ENCODE results near the gene MIPOL1. TPM values are rescaled to one million over a fixed set of nuclear protein-coding genes. Genes with fewer than 3 reads are reported as not detected.
A peak's percentile ranks its signal among the peaks of the same experiment; 100 is the strongest.

The MIPOL1 gene
- total and polyA plus RNA-seq, 2 donors (not counting 3 experiments of a cell fraction or from before 2014, with no cell fraction given): 3.4 to 33.5 TPM

- dilution Hi-C loops (cut with MboI; ENCODE audit: extremely low pct_ligation_motif_present, low sequenced_read_pairs): no loop called here
- Histone ChIP-seq H3K27ac (ENCODE audit: insufficient read depth, low read depth, low read length) (no peak overlapping the region), H3K36me3 (ENCODE audit: control insufficient read depth in 2 of 2, extremely low read depth in 1 of 2, insufficient read depth in 2 of 2, low read length in 2 of 2) (no peaks in the 10 kb centered on the region), H3K9ac (replicated peaks; ENCODE audit: extremely low read depth, insufficient read depth, low read length) (no peak overlapping the region), H3K4me3 (replicated peaks in 1 of 3; ENCODE audit: insufficient read depth in 1 of 3, low read depth in 1 of 3, low read length in 3 of 3) (no peak overlapping the region), H3K79me2 (ENCODE audit: control insufficient read depth, insufficient read depth, low read length) (no peaks in the 10 kb centered on the region), H4K20me1 (replicated peaks; ENCODE audit: control insufficient read depth, extremely low read depth, insufficient read depth, low read length) (peaks cover 6% of the 10 kb centered on the region), H3K4me2 (ENCODE audit: insufficient read depth, low read length) (no peak overlapping the region), H3K4me1 (ENCODE audit: control insufficient read depth, extremely low read depth, insufficient read depth, low read length) (peaks cover 14% of the 10 kb centered on the region), H3K27me3 (ENCODE audit: control insufficient read depth in 2 of 2, insufficient read depth in 2 of 2, low read length in 2 of 2) (peaks cover 75 to 97% of the 10 kb centered on the region in 2 experiments), H3K9me3 (replicated peaks; ENCODE audit: control insufficient read depth, insufficient read depth, low read length) (no peaks in the 10 kb centered on the region), H2AFZ (ENCODE audit: low read depth, low read length) (no peak overlapping the region), H3K9me1 (replicated peaks; ENCODE audit: control insufficient read depth, extremely low read depth, insufficient read depth, low read length) (no peaks in the 10 kb centered on the region)
- ChIA-PET CTCF (interaction anchor here (1.0 to 2.5 kb wide), 3 partner anchors 11 to 21 kb away, joined by 3 to 11 read pairs (median 3); no protein-coding TSS in a partner anchor), POLR2A (no interaction called here)
- TF ChIP-seq FOS (IDR thresholded peaks at IDR 0.05; ENCODE audit: borderline replicate concordance, insufficient read depth, low read length) (no peak), EZH2 (IDR thresholded peaks at IDR 0.05; ENCODE audit: borderline replicate concordance, low read depth, low read length, severe bottlenecking) (no peak), GATA2 (IDR thresholded peaks at IDR 0.05; ENCODE audit: insufficient read depth, insufficient read length, low read depth, low read length) (no peak), POLR2A (IDR thresholded peaks at IDR 0.05; ENCODE audit: low read depth, low read length) (no peak), CTCF (IDR thresholded peaks at IDR 0.05; ENCODE audit: extremely low read depth in 1 of 2, insufficient read depth in 1 of 2, low read depth in 1 of 2, low read length in 2 of 2) (no peak), POLR2AphosphoS5 (IDR thresholded peaks at IDR 0.05; ENCODE audit: insufficient read depth, low read depth, low read length) (no peak), MAX (IDR thresholded peaks at IDR 0.05; ENCODE audit: insufficient read depth, insufficient read length) (no peak), MYC (IDR thresholded peaks at IDR 0.05; ENCODE audit: low read depth, low read length) (no peak), JUN (IDR thresholded peaks at IDR 0.05; ENCODE audit: borderline replicate concordance, insufficient read depth, insufficient read length, low read depth) (no peak)
- intact Hi-C loops (cut with micrococcal nuclease): no loop called here
- DNase-seq (ENCODE audit: low read depth, low spot score): peak; percentile 55
- no peak for FAIRE-seq
- no TSS peak for BruUV-seq (replicated peaks)
Observed at GRCh38 chr14:37587131-37587803, 389.5 kb downstream of the MIPOL1 start.
